Measurements from ENCODE around the gene TCF21. TPM values are rescaled to one million over a fixed set of nuclear protein-coding genes. Genes with fewer than 3 reads are reported as not detected.

TCF21 gene
- total RNA-seq, 1 experiment from 2014 or later: not detected

GRCh38 chr6:133887156-133887879 is 1.6 kb upstream of the TCF21 start:
- in situ Hi-C loops (cut with HindIII; ENCODE audit: low sequenced_read_pairs): no loop called here
- DNase-seq (ENCODE audit: low spot score): no peak

GRCh38 chr6:133887880-133888230 is 1.1 kb upstream of the TCF21 start:
- in situ Hi-C loops (cut with HindIII; ENCODE audit: low sequenced_read_pairs): no loop called here
- no peak for DNase-seq (ENCODE audit: low spot score)

- in situ Hi-C loops (cut with HindIII; ENCODE audit: low sequenced_read_pairs): no loop called here
- no peak for DNase-seq (ENCODE audit: low spot score)
Measured at GRCh38 chr6:133889557-133890403, 867 bp downstream of the TCF21 start.

- no peak for DNase-seq (ENCODE audit: low spot score)
- in situ Hi-C loops (cut with HindIII; ENCODE audit: low sequenced_read_pairs): no loop called here
Measured at GRCh38 chr6:133890711-133891148, 1.8 kb downstream of the TCF21 start.

GRCh38 chr6:133891149-133891926 is 2.4 kb downstream of the TCF21 start:
- DNase-seq (ENCODE audit: low spot score): no peak
- in situ Hi-C loops (cut with HindIII; ENCODE audit: low sequenced_read_pairs): no loop called here

- DNase-seq (ENCODE audit: low spot score): no peak
- in situ Hi-C loops (cut with HindIII; ENCODE audit: low sequenced_read_pairs): no loop called here
Measured at GRCh38 chr6:133891927-133892812, 3.3 kb downstream of the TCF21 start.

GRCh38 chr6:133892813-133893691 is 4.1 kb downstream of the TCF21 start:
- no peak for DNase-seq (ENCODE audit: low spot score)
- in situ Hi-C loops (cut with HindIII; ENCODE audit: low sequenced_read_pairs): no loop called here

GRCh38 chr6:133893946-133894345 is 5.0 kb downstream of the TCF21 start:
- no peak for DNase-seq (ENCODE audit: low spot score)
- in situ Hi-C loops (cut with HindIII; ENCODE audit: low sequenced_read_pairs): no loop called here

- in situ Hi-C loops (cut with HindIII; ENCODE audit: low sequenced_read_pairs): no loop called here
- DNase-seq (ENCODE audit: low spot score): no peak
Measured at GRCh38 chr6:133894369-133894768, 5.5 kb downstream of the TCF21 start.

GRCh38 chr6:133894795-133895358 is 6.0 kb downstream of the TCF21 start:
- in situ Hi-C loops (cut with HindIII; ENCODE audit: low sequenced_read_pairs): no loop called here
- no peak for DNase-seq (ENCODE audit: low spot score)

- in situ Hi-C loops (cut with HindIII; ENCODE audit: low sequenced_read_pairs): no loop called here
- no peak for DNase-seq (ENCODE audit: low spot score)
Measured at GRCh38 chr6:133895573-133896343, 6.8 kb downstream of the TCF21 start.

- no peak for DNase-seq (ENCODE audit: low spot score)
- in situ Hi-C loops (cut with HindIII; ENCODE audit: low sequenced_read_pairs): no loop called here
Measured at GRCh38 chr6:133896344-133896721, 7.4 kb downstream of the TCF21 start.

- in situ Hi-C loops (cut with HindIII; ENCODE audit: low sequenced_read_pairs): no loop called here
- DNase-seq (ENCODE audit: low spot score): no peak
Measured at GRCh38 chr6:133898263-133898662, 9.3 kb downstream of the TCF21 start.

GRCh38 chr6:133899556-133899955 is 10.6 kb downstream of the TCF21 start:
- in situ Hi-C loops (cut with HindIII; ENCODE audit: low sequenced_read_pairs): no loop called here

GRCh38 chr6:133903855-133904254 is 14.9 kb downstream of the TCF21 start:
- no peak for DNase-seq (ENCODE audit: low spot score)
- in situ Hi-C loops (cut with HindIII; ENCODE audit: low sequenced_read_pairs): no loop called here

More at GRCh38 chr6:133899556-133899955, 10.6 kb downstream of the TCF21 start:
- DNase-seq (ENCODE audit: low spot score): no peak

- no peak for DNase-seq (ENCODE audit: low spot score)
- in situ Hi-C loops (cut with HindIII; ENCODE audit: low sequenced_read_pairs): no loop called here
Measured at GRCh38 chr6:133906050-133906449, 17.1 kb downstream of the TCF21 start.

GRCh38 chr6:133916650-133917151 is 27.8 kb downstream of the TCF21 start:
- in situ Hi-C loops (cut with HindIII; ENCODE audit: low sequenced_read_pairs): no loop called here
- peak; percentile 94 for DNase-seq (ENCODE audit: low spot score)
